Neural cell (in vitro differentiated cells): ENCODE data around the gene SMIM29.
"Not testable (repeated sequence)": the region's sequence is repeated elsewhere in the genome, so short reads cannot be mapped to it uniquely, and the experiment has no call there.

ENCODE experiments used
- EP300 ChIP-seq: fragments of 450-650 bp; conservative IDR thresholded peaks from 2 replicates; pipeline ENCODE4 v1.6.1; 2014; ENCODE audit warnings: antibody characterized with exemption, mild to moderate bottlenecking, moderate library complexity; ENCODE audit not compliant: poor library complexity, severe bottlenecking
- EZH2 ChIP-seq: fragments of 200-600, 300-800 bp; shearing (Covaris generic), sonication (generic); IDR thresholded peaks from 2 replicates; pipeline ENCODE4 v1.6.1; 2014; ENCODE audit warnings: antibody characterized with exemption, low read length, borderline replicate concordance, mild to moderate bottlenecking; ENCODE audit not compliant: insufficient read depth, poor library complexity, severe bottlenecking
- RAD21 ChIP-seq: fragments of 450-650 bp; conservative IDR thresholded peaks from 2 replicates; pipeline ENCODE4 v1.6.1; 2014; ENCODE audit warnings: antibody characterized with exemption, mild to moderate bottlenecking, moderate library complexity
- TAF1 ChIP-seq: IDR thresholded peaks from 2 replicates; pipeline ENCODE4 v1.6.1; 2012; ENCODE audit warnings: low read depth
- TF ChIP-seq, protein P1 (sequence below): fragments of 450-650 bp; IDR thresholded peaks from 2 replicates; pipeline ENCODE4 v1.5.1; 2014; ENCODE audit warnings: antibody characterized with exemption, mild to moderate bottlenecking, moderate library complexity; ENCODE audit not compliant: poor library complexity, severe bottlenecking

DNA sequence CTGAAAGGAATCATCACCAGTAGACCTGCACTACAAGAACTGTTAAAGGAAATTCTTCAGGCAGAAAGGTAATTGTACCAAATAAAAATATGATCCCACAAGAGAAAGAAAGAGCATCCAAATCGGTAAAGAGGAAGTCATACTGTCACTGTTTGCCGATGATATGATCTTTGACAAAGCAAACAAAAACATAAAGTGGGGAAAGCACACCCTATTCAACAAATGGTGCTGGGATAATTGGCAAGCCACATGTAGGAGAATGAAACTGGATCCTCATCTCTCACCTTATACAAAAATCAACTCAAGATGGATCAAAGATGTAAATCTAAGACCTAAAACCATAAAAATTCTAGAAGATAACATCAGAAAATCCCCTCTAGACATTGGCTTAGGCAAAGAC, 3.6 kb upstream of the SMIM29 start:
- not testable (repeated sequence) for TF ChIP-seq EP300, TAF1, RAD21, EZH2
- TF ChIP-seq, protein P1, sequence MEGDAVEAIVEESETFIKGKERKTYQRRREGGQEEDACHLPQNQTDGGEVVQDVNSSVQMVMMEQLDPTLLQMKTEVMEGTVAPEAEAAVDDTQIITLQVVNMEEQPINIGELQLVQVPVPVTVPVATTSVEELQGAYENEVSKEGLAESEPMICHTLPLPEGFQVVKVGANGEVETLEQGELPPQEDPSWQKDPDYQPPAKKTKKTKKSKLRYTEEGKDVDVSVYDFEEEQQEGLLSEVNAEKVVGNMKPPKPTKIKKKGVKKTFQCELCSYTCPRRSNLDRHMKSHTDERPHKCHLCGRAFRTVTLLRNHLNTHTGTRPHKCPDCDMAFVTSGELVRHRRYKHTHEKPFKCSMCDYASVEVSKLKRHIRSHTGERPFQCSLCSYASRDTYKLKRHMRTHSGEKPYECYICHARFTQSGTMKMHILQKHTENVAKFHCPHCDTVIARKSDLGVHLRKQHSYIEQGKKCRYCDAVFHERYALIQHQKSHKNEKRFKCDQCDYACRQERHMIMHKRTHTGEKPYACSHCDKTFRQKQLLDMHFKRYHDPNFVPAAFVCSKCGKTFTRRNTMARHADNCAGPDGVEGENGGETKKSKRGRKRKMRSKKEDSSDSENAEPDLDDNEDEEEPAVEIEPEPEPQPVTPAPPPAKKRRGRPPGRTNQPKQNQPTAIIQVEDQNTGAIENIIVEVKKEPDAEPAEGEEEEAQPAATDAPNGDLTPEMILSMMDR, result not testable (repeated sequence)
